HG02970 (cell line): Measurements from ENCODE around the gene CNTNAP5.

ENCODE experiments used
- ATAC-seq: cut with Tn5 transposase; IDR thresholded peaks from one replicate; pipeline ENCODE4 v1.9.1; 2021; ENCODE audit warnings: mild to moderate bottlenecking, moderate library complexity, moderate number of reproducible peaks; ENCODE audit not compliant: unreplicated experiment, low FRiP score

The CNTNAP5 gene

GRCh38 chr2:124025171-124025580 lies at the start of gene CNTNAP5:
Gene CNTNAP5, plus strand, starts transcription at chr2:124025287. Its CDS starts 364 bp downstream, at chr2:124025651.
- ATAC-seq = no peak

GRCh38 chr2:123976054-123976648 lies 48.9 kb upstream of the CNTNAP5 start:
- no peak for ATAC-seq

DNA sequence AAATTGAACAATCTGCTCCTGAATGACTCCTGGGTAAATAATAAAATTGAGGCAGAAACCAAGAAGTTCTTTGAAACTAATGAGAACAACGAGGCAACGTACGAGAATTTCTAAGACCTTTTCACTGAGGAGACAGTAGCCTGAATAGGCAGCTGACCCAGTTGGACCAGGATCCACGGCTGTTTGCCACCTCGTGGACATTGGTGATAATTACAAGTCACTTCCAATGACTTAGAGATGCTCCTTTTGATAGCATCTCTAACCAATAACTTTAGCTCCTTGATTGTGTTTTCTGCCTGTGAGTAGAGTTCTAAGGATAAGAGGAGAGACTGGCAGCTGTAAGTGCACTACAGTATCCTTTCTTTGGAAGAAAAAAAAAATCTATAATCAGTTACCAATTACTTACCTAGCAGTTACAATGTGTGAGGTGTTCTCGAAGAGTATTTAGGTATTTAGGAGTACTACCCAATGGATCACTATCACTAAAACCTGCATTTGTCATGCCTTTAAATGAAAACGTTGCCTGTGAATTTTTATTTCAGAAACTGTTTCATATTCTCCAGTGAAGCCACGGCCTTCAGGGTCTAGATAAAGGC lies 31.3 kb upstream of the CNTNAP5 start:
- ATAC-seq = no peak

- ATAC-seq = no peak
Observed at GRCh38 chr2:123999681-124000080, 25.4 kb upstream of the CNTNAP5 start.

DNA sequence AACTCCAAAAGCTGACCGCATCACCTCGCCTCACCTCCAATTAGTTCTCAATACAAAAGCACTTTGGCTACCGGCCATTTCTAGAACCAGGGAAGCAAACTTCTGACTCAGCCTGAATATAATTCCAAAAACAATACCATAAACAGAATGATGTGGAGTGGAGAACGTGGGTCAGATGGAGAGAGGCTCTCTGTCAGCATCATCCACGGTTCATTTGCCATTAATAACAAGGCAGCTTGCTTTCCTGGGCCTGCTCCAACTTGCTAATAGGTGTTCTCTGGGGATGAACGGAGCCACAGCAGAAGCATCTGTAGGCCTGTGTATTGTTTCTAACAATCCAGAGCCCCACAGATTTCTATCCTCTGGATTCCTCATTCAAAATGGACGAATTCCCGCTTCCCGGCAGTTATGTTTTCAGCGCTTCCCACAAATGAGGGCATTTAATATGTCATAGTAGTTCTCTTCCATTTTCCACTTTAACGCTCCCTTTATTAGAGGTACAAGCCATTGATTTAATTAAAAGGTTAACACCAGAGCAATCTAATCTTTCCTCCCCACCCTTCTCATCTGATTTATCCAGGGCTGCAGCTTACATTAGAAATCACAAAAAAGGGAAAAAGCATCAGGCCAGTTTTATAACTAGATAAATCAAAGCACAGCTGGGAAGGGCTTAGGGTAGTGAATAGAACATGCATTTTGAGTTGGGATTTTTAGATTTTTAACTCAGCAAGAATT lies 23.2 kb upstream of the CNTNAP5 start:
- no peak for ATAC-seq

DNA sequence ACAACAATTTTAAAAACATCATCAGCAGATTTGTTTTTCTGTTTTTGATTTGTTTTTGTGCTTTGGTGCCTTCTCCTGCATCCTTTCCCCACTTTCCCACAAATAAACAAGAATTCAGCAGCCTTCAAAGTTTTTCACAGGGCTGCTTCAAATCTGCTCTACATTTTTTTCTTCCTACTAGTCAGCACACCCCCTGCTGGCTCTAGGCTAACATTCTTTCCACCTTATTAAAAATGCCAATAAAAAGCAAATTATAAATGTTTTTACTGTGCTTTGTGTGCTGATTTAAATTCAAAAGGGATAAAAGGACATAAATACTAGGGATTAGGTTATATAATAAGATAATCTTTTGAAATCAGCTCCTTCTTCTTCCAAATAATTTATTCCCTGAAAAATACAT lies 6.2 kb upstream of the CNTNAP5 start:
- no peak for ATAC-seq

DNA sequence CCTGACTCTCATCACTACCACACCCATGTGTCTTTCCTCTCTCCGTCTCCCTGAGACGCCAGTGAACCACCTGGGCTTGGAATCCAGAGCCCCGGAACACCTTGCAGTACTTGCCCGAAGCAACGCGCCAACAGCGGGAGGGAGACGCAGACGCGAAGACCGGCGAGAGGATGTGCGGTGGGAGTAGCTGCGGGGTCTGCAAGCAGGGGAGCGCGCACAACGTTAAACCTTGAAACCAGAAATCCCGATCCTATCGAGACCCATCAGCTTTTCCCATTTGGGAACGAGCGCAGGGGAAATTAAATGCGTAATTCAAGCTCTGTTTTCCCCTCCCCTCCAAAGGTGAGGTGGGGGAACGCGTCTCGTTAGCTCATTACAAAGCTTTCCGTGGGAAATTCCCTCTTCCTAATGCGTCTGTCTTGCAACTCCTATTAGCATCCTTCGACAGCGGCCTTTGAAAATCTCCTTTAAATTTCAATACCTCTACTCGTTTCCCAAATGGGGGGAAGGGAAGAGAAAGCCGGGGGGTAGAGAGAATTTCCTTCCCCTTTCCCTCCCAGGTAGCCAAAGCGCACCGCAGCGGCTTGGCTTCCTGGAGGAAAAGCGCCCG lies 421 bp upstream of the CNTNAP5 start:
- ATAC-seq = no peak

DNA sequence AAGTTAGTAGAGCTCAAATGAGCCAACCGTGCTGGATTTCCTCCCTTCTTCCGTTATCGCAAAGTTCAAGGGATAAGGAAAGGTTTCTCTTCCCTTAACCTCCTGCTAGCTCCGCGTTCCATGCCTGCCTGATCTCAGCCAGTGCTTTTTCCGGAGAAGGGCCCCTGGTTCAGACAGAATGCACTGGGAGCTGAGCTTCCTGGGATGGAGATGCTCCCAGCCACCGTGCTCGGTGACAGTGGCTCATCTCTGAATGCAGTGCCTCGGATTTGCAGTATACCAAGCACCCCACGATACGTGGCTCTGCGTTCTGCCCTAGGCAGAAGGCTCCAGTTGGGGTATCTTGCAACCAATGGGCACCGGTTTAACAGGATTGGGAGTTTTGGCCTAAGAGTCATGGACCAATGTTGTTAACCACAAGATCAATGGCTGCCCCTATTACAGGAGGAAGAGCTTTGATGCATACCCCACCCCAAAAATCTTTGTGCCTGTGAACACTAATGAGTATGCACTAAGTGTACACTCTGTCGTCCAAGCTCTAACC lies 876 bp downstream of the CNTNAP5 start:
- ATAC-seq = no peak

- ATAC-seq = no peak
Observed at GRCh38 chr2:124026503-124026902, 1.4 kb downstream of the CNTNAP5 start.

GRCh38 chr2:124027182-124027581 lies 2.1 kb downstream of the CNTNAP5 start:
- no peak for ATAC-seq

- no peak for ATAC-seq
Observed at GRCh38 chr2:124032799-124033198, 7.7 kb downstream of the CNTNAP5 start.

- no peak for ATAC-seq
Observed at GRCh38 chr2:124034265-124034664, 9.2 kb downstream of the CNTNAP5 start.

DNA sequence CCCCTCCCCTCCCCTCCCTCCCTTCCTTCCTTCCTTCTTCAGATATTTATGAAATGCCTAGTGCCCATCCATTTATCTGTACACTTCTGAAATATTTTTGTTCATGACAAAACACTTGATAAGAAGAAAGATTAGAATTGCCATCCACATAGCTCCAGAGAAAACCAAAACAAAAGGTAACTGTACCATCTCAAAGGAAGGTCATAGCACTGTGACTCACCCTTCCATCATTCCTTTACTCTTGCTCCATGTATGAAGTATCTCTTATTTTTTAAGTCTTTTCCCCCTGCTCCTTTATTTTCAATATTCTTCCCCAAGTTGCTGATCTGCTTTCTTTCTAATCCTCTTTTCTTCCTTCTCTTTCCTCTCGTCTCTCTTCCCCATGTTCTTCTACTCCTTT lies 9.9 kb downstream of the CNTNAP5 start:
- no peak for ATAC-seq

- no peak for ATAC-seq
Observed at GRCh38 chr2:124039032-124039431, 13.9 kb downstream of the CNTNAP5 start.

GRCh38 chr2:124039762-124040291 lies 14.7 kb downstream of the CNTNAP5 start:
- no peak for ATAC-seq

GRCh38 chr2:124045894-124046293 lies 20.8 kb downstream of the CNTNAP5 start:
- no peak for ATAC-seq

- no peak for ATAC-seq
Observed at GRCh38 chr2:124046332-124046731, 21.2 kb downstream of the CNTNAP5 start.

- ATAC-seq = no peak
Observed at GRCh38 chr2:124048102-124048501, 23.0 kb downstream of the CNTNAP5 start.

DNA sequence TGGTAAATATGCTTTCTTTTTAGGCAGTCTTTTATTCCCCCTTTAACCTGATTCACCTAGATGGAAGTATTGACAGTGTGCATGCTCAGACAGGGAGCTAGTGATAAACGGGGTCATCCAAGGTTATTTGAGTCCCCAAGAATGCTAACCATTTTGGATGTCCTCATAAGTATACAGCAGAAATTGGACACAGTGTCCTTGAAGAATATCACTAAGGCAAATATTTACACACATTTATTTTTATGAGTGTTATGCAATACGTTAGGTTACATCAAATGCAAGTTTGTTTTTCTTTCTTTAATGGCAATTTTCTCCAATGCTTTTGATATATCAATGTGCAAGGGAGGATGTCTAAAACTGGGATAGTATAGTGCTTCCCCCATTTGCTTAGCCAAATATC lies 23.6 kb downstream of the CNTNAP5 start:
- ATAC-seq = no peak

- ATAC-seq = no peak
Observed at GRCh38 chr2:124049136-124049535, 24.0 kb downstream of the CNTNAP5 start.
